ENCODE measurements around the gene CHAF1B.
"Not testable (repeated sequence)": the region's sequence is repeated elsewhere in the genome, so short reads cannot be mapped to it uniquely, and the experiment has no call there.

CHAF1B gene

DNA sequence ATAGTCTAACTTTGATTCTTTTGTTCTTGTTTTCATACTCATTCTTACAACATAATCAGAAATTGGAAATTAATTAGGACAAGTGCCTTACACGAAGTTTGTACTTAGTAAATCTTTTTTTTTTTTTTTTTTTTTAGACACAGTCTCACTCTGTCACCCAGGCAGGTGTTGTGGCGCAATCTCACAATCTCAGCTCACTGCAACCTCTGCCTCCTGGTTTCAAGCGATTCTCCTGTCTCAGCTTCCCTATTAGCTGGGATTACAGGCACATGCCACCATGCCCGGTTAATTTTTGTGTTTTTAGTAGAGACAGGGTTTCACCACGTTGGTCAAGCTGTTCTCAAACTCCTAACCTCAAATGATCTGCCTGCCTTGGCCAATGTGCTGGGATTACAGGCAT lies 12.4 kb downstream of the CHAF1B start:
- H3K4me3 ChIP-seq (replicated peaks; ENCODE audit: insufficient read depth, low read length), result no peak overlapping the region
- no peaks in the 10 kb centered on the region for H3K27me3 ChIP-seq (ENCODE audit: insufficient read depth, poor library complexity, severe bottlenecking)
- no peak overlapping the region for H3K27ac ChIP-seq (replicated peaks)
- DNase-seq (ENCODE audit: low read depth in 1 of 2, low spot score in 1 of 2), result no peak
- TF ChIP-seq, protein P1, sequence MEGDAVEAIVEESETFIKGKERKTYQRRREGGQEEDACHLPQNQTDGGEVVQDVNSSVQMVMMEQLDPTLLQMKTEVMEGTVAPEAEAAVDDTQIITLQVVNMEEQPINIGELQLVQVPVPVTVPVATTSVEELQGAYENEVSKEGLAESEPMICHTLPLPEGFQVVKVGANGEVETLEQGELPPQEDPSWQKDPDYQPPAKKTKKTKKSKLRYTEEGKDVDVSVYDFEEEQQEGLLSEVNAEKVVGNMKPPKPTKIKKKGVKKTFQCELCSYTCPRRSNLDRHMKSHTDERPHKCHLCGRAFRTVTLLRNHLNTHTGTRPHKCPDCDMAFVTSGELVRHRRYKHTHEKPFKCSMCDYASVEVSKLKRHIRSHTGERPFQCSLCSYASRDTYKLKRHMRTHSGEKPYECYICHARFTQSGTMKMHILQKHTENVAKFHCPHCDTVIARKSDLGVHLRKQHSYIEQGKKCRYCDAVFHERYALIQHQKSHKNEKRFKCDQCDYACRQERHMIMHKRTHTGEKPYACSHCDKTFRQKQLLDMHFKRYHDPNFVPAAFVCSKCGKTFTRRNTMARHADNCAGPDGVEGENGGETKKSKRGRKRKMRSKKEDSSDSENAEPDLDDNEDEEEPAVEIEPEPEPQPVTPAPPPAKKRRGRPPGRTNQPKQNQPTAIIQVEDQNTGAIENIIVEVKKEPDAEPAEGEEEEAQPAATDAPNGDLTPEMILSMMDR (IDR thresholded peaks at IDR 0.05; ENCODE audit: insufficient read depth, low read length), result no peak
- TF ChIP-seq POLR2AphosphoS5 (IDR thresholded peaks at IDR 0.05; ENCODE audit: low read depth) (no peak), GABPA (IDR thresholded peaks at IDR 0.05; ENCODE audit: low read depth) (no peak), SPI1 (IDR thresholded peaks at IDR 0.05; ENCODE audit: borderline replicate concordance, low read depth) (no peak)
- TF ChIP-seq, protein P2, sequence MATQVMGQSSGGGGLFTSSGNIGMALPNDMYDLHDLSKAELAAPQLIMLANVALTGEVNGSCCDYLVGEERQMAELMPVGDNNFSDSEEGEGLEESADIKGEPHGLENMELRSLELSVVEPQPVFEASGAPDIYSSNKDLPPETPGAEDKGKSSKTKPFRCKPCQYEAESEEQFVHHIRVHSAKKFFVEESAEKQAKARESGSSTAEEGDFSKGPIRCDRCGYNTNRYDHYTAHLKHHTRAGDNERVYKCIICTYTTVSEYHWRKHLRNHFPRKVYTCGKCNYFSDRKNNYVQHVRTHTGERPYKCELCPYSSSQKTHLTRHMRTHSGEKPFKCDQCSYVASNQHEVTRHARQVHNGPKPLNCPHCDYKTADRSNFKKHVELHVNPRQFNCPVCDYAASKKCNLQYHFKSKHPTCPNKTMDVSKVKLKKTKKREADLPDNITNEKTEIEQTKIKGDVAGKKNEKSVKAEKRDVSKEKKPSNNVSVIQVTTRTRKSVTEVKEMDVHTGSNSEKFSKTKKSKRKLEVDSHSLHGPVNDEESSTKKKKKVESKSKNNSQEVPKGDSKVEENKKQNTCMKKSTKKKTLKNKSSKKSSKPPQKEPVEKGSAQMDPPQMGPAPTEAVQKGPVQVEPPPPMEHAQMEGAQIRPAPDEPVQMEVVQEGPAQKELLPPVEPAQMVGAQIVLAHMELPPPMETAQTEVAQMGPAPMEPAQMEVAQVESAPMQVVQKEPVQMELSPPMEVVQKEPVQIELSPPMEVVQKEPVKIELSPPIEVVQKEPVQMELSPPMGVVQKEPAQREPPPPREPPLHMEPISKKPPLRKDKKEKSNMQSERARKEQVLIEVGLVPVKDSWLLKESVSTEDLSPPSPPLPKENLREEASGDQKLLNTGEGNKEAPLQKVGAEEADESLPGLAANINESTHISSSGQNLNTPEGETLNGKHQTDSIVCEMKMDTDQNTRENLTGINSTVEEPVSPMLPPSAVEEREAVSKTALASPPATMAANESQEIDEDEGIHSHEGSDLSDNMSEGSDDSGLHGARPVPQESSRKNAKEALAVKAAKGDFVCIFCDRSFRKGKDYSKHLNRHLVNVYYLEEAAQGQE (IDR thresholded peaks at IDR 0.05; ENCODE audit: insufficient replicate concordance, low read depth), result no peak

DNA sequence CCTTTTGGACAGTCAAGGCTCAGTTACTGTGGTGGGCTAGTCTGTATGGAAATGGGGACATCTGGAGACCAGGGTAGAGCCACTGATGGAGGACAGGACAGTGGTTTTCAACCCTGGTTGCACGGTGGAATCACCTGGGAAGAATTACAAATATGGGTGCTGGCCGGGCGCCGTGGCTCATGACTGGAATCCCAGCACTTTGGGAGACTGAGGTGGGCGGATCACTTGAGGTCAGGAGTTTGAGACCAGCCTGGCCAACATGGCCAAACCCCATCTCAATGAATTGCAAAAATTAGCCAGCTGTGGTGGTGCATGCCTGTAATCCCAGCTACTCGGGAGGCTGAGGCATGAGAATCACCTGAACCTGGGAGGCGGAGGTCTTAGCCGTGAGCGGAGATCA lies 14.5 kb downstream of the CHAF1B start:
- DNase-seq (ENCODE audit: low read depth in 1 of 2, low spot score in 1 of 2); H3K27ac ChIP-seq (replicated peaks); H3K27me3 ChIP-seq (ENCODE audit: insufficient read depth, poor library complexity, severe bottlenecking); H3K4me3 ChIP-seq (replicated peaks; ENCODE audit: insufficient read depth, low read length): not testable (repeated sequence)

DNA sequence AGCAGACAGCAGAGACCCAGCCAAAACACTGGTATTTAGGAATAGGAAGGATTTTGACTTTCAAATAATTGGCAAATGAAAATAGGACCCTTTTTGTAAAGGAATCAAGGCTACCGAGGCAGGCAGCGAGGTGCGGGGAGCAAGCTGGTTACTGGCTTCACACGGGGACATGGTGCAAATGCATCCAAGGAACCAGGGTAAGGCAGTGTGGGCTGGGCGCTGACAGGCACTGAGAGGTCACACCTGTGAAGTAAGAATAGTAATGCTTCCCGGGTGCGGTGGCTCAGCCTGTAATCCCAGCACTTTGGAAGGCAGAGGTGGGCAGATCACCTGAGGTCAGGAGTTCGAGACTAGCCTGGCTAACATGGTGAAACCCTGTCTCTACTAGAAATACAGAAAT lies 15.5 kb downstream of the CHAF1B start:
- Histone ChIP-seq H3K27me3 (ENCODE audit: insufficient read depth, poor library complexity, severe bottlenecking) (no peaks in the 10 kb centered on the region), H3K4me3 (replicated peaks; ENCODE audit: insufficient read depth, low read length) (no peak overlapping the region), H3K27ac (replicated peaks) (no peak overlapping the region)
- no peak for DNase-seq (ENCODE audit: low read depth in 1 of 2, low spot score in 1 of 2)
- TF ChIP-seq, protein P1 (IDR thresholded peaks at IDR 0.05; ENCODE audit: insufficient read depth, low read length), result no peak
- TF ChIP-seq GABPA (IDR thresholded peaks at IDR 0.05; ENCODE audit: low read depth), result no peak

DNA sequence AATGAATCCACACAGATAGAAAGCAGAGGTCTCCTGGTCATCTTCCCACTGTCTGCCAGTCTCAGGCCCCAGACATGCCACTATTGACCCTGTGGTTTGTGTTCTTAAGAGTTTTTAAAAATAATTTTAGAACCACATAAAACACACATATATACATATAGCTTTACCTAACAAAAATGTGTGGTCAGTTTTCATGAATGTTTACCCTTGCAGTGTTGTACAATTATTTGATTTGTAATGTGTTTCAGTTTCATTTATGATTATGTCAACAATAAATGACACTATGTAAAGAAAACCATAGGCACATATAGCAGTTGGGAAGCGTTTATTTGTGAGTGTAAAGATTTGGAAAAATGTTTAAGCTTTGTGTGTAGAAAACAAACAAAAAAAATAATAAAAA lies 17.1 kb downstream of the CHAF1B start:
- Histone ChIP-seq H3K27ac (replicated peaks) (no peak overlapping the region), H3K27me3 (ENCODE audit: insufficient read depth, poor library complexity, severe bottlenecking) (no peaks in the 10 kb centered on the region), H3K4me3 (replicated peaks; ENCODE audit: insufficient read depth, low read length) (no peak overlapping the region)
- DNase-seq (ENCODE audit: low read depth in 1 of 2, low spot score in 1 of 2), result no peak
- no peak for TF ChIP-seq GABPA (IDR thresholded peaks at IDR 0.05; ENCODE audit: low read depth)
- TF ChIP-seq POLR2AphosphoS5 (IDR thresholded peaks at IDR 0.05; ENCODE audit: low read depth), result no peak
- TF ChIP-seq, protein P1 (IDR thresholded peaks at IDR 0.05; ENCODE audit: insufficient read depth, low read length), result no peak
- TF ChIP-seq SPI1 (IDR thresholded peaks at IDR 0.05; ENCODE audit: borderline replicate concordance, low read depth), result no peak
- TF ChIP-seq, protein P2 (IDR thresholded peaks at IDR 0.05; ENCODE audit: insufficient replicate concordance, low read depth), result no peak

Measured in HL-60 (cell line).